K562 (cell line): Measurements from ENCODE around the gene EIF4E1B. TPM values are rescaled to one million over a fixed set of nuclear protein-coding genes. Genes with fewer than 3 reads are reported as not detected.

ENCODE experiments used
- CC2D1A ChIP-seq: fragments of 450-650 bp; IDR thresholded peaks from 2 replicates; pipeline ENCODE4 v1.6.1; 2017; ENCODE audit warnings: mild to moderate bottlenecking
- CCNT2 ChIP-seq: IDR thresholded peaks from 2 replicates; pipeline ENCODE4 v1.6.1; 2011; ENCODE audit warnings: borderline replicate concordance, low read depth, mild to moderate bottlenecking, moderate library complexity, mixed read lengths, low read length; ENCODE audit not compliant: insufficient read length; ENCODE audit errors: extremely low read depth
- CEBPZ ChIP-seq: fragments of 150-350 bp; IDR thresholded peaks from 2 replicates; pipeline ENCODE4 v1.6.1; 2014; ENCODE audit warnings: low read depth, mild to moderate bottlenecking, low read length, borderline replicate concordance
- CREM ChIP-seq: IDR thresholded peaks from 2 replicates; pipeline ENCODE4 v1.6.1; 2014; ENCODE audit warnings: antibody characterized with exemption, low read depth
- CSDE1 ChIP-seq, 2 experiments: fragments of 450-650 bp; IDR thresholded peaks; 2 replicates each; pipeline ENCODE4 v1.6.1; 2016; ENCODE audit warnings: mild to moderate bottlenecking in 1 of 2
- CTCFL ChIP-seq: IDR thresholded peaks from 2 replicates; pipeline ENCODE4 v1.6.1; 2011; ENCODE audit warnings: borderline replicate concordance, low read depth, mild to moderate bottlenecking, moderate library complexity, low read length; ENCODE audit not compliant: insufficient read depth, poor library complexity, severe bottlenecking
- DEAF1 ChIP-seq: fragments of 450-650 bp; formaldehyde crosslinking; IDR thresholded peaks from 2 replicates; pipeline ENCODE4 v1.4.0; 2020; ENCODE audit warnings: mild to moderate bottlenecking, moderate library complexity
- FOS ChIP-seq: IDR thresholded peaks from 3 replicates; pipeline ENCODE4 v1.6.1; 2011; ENCODE audit not compliant: insufficient read length; ENCODE audit errors: extremely low read depth
- LEF1 ChIP-seq: fragments of 450-650 bp; IDR thresholded peaks from 2 replicates; pipeline ENCODE4 v1.6.1; 2016; ENCODE audit warnings: mild to moderate bottlenecking
- NR3C1 ChIP-seq: sonication (generic); formaldehyde crosslinking; IDR thresholded peaks from 2 replicates; pipeline ENCODE4 v1.8.1; 2022; ENCODE audit warnings: missing genetic modification reagents
- POLR2G ChIP-seq: fragments of 200-400 bp; formaldehyde crosslinking; IDR thresholded peaks from 2 replicates; pipeline ENCODE4 v1.6.1; 2017; ENCODE audit warnings: low read depth, mild to moderate bottlenecking, antibody characterized with exemption, low read length, moderate library complexity
- RBFOX2 ChIP-seq: fragments of 200-400 bp; formaldehyde crosslinking; IDR thresholded peaks from 2 replicates; pipeline ENCODE4 v1.6.1; 2017; ENCODE audit warnings: low read depth, mild to moderate bottlenecking, low read length, moderate library complexity
- SETDB1 ChIP-seq: IDR thresholded peaks from one replicate; pipeline ENCODE4 v1.6.1; 2012; ENCODE audit warnings: low read length, control low read depth, inconsistent platforms
- TCFL5 ChIP-seq: fragments of 250-450 bp; sonication (Bioruptor Pico); conservative IDR thresholded peaks from 2 replicates; pipeline ENCODE4 v1.6.1; 2021; ENCODE audit warnings: mild to moderate bottlenecking, moderate library complexity, matching md5 sums
- TRIM28 ChIP-seq: fragments of 450-650 bp; IDR thresholded peaks from 2 replicates; pipeline ENCODE4 v1.6.1; 2017
- ZNF282 ChIP-seq: sonication (generic); formaldehyde crosslinking; IDR thresholded peaks from 2 replicates; pipeline ENCODE4 v1.8.1; 2023; ENCODE audit warnings: missing genetic modification reagents
- polyA plus RNA-seq, 8 experiments: library from polyadenylated mRNA; depleted of rRNA in 4 of 8; stranded (reverse) in 5 of 8; unstranded in 3 of 8; fragments of >200 nt; fragmentation: Nextera tagmentation in 2 of 8; fragmentation: Illumina TruSeq in 1 of 8; extraction: Ambion mirVana in 2 of 8; extraction: Trizol in 1 of 8; gene quantifications; 2 replicates each; pipeline versions ENCODE4 v1.2.1 to v1.2.3, GENCODE V29; 2011 to 2014; ENCODE audit warnings: inconsistent platforms in 1 of 8, missing spikeins in 1 of 8
- total RNA-seq, 7 experiments: library from RNA; depleted of rRNA in 6 of 7; stranded (reverse); fragments of >200 nt in 6 of 7; fragmentation: Illumina TruSeq in 2 of 7; extraction: Trizol in 2 of 7; gene quantifications; 2 replicates each; pipeline versions ENCODE4 v1.2.1 to v1.2.3, GENCODE V29; 2011 to 2021; ENCODE audit warnings: low replicate concordance in 1 of 7

EIF4E1B gene
- total and polyA plus RNA-seq, 9 of the 15 experiments (the other 6 are each of a cell fraction or from before 2014, with no cell fraction given): not detected

- TF ChIP-seq CEBPZ (no peak), CSDE1 (IDR thresholded peaks at IDR 0.05) (no peak), POLR2G (peak; percentile 62), CCNT2 (no peak), CC2D1A (peak; percentile 72; the same call in 1 of the 2 replicates), RBFOX2 (peak; percentile 39), CREM (0 out of 2 replicates have a peak, but pooled peaks have one; percentile 28), FOS (no peak), NR3C1 (CRISPR knock-in tag) (0 out of 2 replicates have a peak, but pooled peaks have one; percentile 4), SETDB1 (no peak), CTCFL (peak; percentile 79), ZNF282 (no peak), TCFL5 (CRISPR knock-in tag) (no peak), TRIM28 (no peak), DEAF1 (CRISPR knock-in tag) (peak; percentile 84), LEF1 (no peak)
These were observed 30.6 kb downstream of the EIF4E1B start (continued) for GRCh38 chr5:176660860-176661641.
